ENCODE measurements around the gene STX8. TPM values are rescaled to one million over a fixed set of nuclear protein-coding genes. Genes with fewer than 3 reads are reported as not detected.

STX8 gene
- total RNA-seq, 2 donors from 2014 or later, result 46.6 to 72.4 TPM

- WGBS, result 66% methylated on average over 2 of the region's 2 CpGs
- Histone ChIP-seq H3K36me3 (no peaks in the 10 kb centered on the region), H3K27ac (no peak overlapping the region), H3K27me3 (replicated peaks; ENCODE audit: insufficient read depth) (no peaks in the 10 kb centered on the region), H3K4me1 (replicated peaks) (no peaks in the 10 kb centered on the region), H3K4me3 (no peak overlapping the region), H3K9me3 (no peaks in the 10 kb centered on the region)
- DNase-seq (ENCODE audit: low spot score), result no peak
- no peak for TF ChIP-seq POLR2AphosphoS5 (IDR thresholded peaks at IDR 0.05)
- no peak for TF ChIP-seq CTCF (IDR thresholded peaks at IDR 0.05)
- no peak for TF ChIP-seq POLR2A (IDR thresholded peaks at IDR 0.05)
- intact Hi-C loops (cut with DNase I), result no loop called here
Observed at GRCh38 chr17:9336817-9337216, 238.8 kb downstream of the STX8 start.

DNA sequence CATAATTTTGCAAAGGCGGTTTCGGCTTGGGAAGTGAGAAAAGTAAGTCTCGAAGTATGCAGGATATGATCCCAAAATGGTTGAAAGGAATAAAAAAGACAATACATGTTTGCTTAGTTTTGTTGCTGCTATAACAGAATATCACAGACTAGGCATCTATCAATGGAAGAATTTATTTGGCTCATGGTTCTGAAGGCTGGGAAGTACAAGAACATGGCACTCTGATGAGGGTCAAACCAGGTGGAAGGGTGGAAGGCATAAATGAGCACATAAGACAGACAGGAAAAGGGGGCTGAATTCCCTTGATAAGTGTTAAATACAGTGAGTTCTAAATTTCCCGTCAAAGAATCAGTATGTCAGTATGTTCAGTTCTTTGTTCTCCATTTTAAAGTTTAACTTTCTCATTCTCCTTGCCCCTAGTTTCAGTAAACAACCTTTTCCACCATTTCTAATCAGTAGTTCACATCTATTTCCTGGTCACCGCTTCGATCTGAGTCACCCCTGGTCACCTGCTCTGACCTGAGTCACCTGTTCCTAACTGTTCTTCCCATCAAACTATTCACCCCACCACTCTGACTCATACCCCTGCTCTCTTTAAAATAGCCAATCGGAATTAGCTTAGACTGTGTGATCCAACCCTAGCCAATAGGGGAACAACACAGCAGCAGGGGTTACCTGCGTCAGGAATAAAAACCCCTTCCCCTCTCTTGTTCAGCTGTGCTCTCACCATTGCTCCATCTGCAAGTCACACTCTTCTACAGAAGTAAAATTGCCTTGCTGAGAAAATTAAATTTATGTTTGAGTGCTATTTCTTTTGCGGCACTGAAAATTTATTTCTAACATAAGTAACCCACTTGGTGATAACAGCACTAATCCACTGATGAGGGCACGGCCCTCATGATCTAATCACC, 240.8 kb downstream of the STX8 start:
- Histone ChIP-seq H3K27me3 (replicated peaks; ENCODE audit: insufficient read depth) (no peaks in the 10 kb centered on the region), H3K4me3 (no peak overlapping the region), H3K36me3 (no peaks in the 10 kb centered on the region), H3K9me3 (no peaks in the 10 kb centered on the region), H3K4me1 (replicated peaks) (no peaks in the 10 kb centered on the region), H3K27ac (no peak overlapping the region)
- no peak for TF ChIP-seq POLR2AphosphoS5 (IDR thresholded peaks at IDR 0.05)
- no peak for TF ChIP-seq CTCF (IDR thresholded peaks at IDR 0.05)
- no peak for TF ChIP-seq POLR2A (IDR thresholded peaks at IDR 0.05)
- intact Hi-C loops (cut with DNase I), result no loop called here
- no peak for DNase-seq (ENCODE audit: low spot score)
- 84% methylated on average over 10 of the region's 10 CpGs for WGBS

DNA sequence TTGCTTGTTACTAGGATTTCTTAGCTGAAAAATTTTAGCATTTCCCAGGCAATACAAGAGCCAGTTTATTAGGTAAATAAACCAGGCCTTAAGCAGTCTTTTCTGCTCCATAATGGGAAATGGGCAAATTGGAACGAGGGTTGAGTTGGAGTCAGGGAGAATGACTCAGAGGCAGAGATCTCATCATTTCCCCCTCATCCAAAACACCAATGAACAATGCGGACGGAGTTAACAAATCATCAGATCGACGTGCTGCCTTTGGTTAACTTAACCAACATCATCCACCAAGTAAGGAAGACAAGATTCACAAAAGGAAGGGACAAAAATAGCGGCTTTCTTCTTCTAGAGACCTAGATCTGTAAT, 243.5 kb downstream of the STX8 start:
- no peak for TF ChIP-seq POLR2A (IDR thresholded peaks at IDR 0.05)
- no peaks in the 10 kb centered on the region for H3K9me3 ChIP-seq
- no peaks in the 10 kb centered on the region for H3K27me3 ChIP-seq (replicated peaks; ENCODE audit: insufficient read depth)
- no peaks in the 10 kb centered on the region for H3K36me3 ChIP-seq
- no peak overlapping the region for H3K27ac ChIP-seq
- intact Hi-C loops (cut with DNase I), result no loop called here
- no peaks in the 10 kb centered on the region for H3K4me1 ChIP-seq (replicated peaks)
- WGBS, result 87% methylated on average over 6 of the region's 6 CpGs
- DNase-seq (ENCODE audit: low spot score), result no peak
- no peak overlapping the region for H3K4me3 ChIP-seq

- Histone ChIP-seq H3K9me3 (no peaks in the 10 kb centered on the region), H3K4me3 (no peak overlapping the region), H3K27ac (no peak overlapping the region), H3K4me1 (replicated peaks) (no peaks in the 10 kb centered on the region), H3K27me3 (replicated peaks; ENCODE audit: insufficient read depth) (no peaks in the 10 kb centered on the region), H3K36me3 (no peaks in the 10 kb centered on the region)
- TF ChIP-seq POLR2A (IDR thresholded peaks at IDR 0.05) (no peak), CTCF (IDR thresholded peaks at IDR 0.05) (no peak), POLR2AphosphoS5 (IDR thresholded peaks at IDR 0.05) (no peak)
- intact Hi-C loops (cut with DNase I), result no loop called here
- DNase-seq (ENCODE audit: low spot score), result no peak
- 58% methylated on average over 16 of the region's 16 CpGs for WGBS
Observed at GRCh38 chr17:9331279-9332131, 244.1 kb downstream of the STX8 start.

GRCh38 chr17:9330611-9331271, 244.9 kb downstream of the STX8 start:
- TF ChIP-seq POLR2AphosphoS5 (IDR thresholded peaks at IDR 0.05), result no peak
- no peak for TF ChIP-seq POLR2A (IDR thresholded peaks at IDR 0.05)
- TF ChIP-seq CTCF (IDR thresholded peaks at IDR 0.05), result no peak

More at GRCh38 chr17:9330611-9331271, 244.9 kb downstream of the STX8 start:
- no peak overlapping the region for H3K27ac ChIP-seq
- no peaks in the 10 kb centered on the region for H3K36me3 ChIP-seq
- intact Hi-C loops (cut with DNase I), result no loop called here
- H3K27me3 ChIP-seq (replicated peaks; ENCODE audit: insufficient read depth), result no peaks in the 10 kb centered on the region
- no peak for DNase-seq (ENCODE audit: low spot score)
- whole genome bisulfite sequencing, result 90% methylated on average over 21 of the region's 21 CpGs
- no peaks in the 10 kb centered on the region for H3K9me3 ChIP-seq
- no peaks in the 10 kb centered on the region for H3K4me1 ChIP-seq (replicated peaks)
- H3K4me3 ChIP-seq, result no peak overlapping the region

Measured in prostate gland (tissue), 2 donors.